Measurements from ENCODE around the gene MPPED2.

The MPPED2 gene

DNA sequence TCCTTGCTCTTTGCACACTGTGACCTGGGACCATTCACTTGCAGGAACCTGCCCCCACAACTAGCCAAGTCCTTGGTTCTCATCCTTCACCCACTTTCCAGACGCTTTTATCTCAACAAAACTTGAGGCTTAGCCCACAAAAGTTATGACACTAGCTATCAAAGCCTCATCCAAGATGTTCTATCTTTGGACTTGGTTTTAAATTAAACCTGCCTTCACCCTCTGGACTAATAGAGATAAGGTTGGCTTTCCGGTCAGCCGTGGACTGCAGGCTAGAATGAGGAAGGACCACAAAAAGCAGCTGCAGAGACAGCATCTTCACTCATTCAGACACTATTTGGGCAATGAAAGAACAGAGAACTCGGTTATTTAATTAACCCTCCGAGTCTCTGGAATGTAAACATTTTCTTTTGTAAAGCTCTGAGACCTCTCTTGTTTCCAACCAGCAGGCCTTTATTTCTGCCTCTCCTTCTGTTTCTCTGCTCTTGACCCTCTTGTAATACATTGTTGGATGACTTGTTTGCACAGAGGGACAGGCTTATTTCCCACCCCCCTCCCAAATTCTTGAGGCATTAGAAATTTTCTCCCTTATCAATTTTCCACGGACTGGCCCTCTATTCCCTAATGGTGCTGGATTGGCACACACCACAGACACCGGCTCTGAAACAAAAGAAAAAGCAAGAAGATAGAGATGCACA lies 221.9 kb downstream of the MPPED2 start:
- DNase-seq (ENCODE audit: low read depth, low spot score), result no peak

DNA sequence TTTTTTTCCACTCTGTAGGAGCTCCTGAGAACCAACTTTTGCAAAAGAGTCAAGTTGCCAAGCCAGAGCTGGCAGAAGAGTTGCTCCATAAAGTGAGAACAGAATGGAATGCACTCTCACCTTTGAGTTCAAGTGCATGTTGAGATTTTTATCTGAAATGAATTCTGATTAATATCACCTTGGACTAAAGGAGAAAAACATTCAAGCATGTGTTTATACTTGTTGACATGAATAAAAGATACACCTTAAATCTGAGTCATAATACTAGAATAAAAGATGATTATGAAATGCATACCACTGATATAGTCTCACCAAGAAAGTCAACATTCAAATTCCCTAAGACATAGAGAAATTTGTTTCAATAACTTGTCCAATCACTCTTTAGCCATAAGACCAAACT lies 225.4 kb downstream of the MPPED2 start:
- no peak for DNase-seq (ENCODE audit: low read depth, low spot score)
